HG02938 (cell line): Measurements from ENCODE around the gene PGBD4.
"Not testable (repeated sequence)": the region's sequence is repeated elsewhere in the genome, so short reads cannot be mapped to it uniquely, and the experiment has no call there.

Experiments used
- ATAC-seq: cut with Tn5 transposase; IDR thresholded peaks from one replicate; pipeline ENCODE4 v1.9.1; 2021; ENCODE audit warnings: mild to moderate bottlenecking, moderate library complexity; ENCODE audit not compliant: unreplicated experiment

Gene PGBD4

DNA sequence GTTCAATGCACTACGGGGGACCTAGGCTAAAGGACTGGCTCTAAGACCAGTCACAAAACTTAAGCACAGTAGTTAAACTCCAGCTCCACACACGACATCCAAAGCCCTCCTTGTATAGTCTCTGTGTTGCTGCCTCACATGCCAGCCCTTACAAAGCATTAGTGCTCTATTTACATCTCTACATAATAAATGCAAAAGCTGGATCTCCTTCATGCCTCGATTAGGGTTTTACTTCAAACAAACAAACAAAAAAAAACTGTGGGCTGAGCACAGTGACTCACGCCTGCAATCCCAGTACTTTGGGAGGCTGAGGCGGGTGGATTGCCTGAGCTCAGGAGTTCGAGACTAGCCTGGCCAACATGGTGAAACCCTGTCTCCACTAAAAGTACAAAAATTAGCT lies 9.6 kb downstream of the PGBD4 start:
- no peak for ATAC-seq

DNA sequence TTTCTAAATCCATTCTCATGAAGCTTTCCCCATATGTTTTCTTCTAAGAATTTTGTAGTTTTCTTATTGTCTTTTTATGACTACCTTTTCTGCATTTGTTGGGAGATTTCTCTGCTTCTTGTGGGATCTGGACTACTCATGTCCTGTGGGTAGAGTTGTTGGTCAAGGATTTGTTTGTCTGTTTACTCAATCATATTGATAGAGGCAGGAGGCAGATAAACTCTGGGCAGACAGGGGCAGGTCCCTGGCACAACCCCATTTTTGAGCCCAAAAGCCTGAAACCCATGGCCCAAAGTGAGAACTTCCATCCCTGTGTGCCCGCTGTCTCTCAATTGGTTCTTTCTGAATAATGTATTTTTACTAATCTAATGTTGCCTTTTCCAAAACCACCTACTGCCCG lies 12.3 kb downstream of the PGBD4 start:
- no peak for ATAC-seq

DNA sequence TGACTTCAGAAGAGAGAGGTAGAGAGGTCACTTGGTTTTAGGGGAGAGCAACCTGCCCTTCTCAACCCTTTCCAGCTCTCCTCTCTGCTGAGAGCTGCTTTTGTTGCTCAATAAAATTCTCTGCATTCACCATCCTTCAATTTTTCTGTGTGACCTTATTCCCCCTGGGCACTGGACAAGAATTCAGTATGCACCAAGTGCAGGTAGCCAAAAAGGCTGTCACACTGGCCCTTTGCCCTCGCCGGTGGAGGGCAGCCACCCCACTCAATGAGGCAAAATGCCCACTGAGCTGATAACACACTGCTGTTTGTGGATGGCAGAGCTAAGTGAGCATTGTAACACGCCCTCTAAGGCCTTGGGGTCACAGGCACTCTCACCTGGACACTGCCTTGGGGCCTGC lies 12.9 kb downstream of the PGBD4 start:
- ATAC-seq = no peak

DNA sequence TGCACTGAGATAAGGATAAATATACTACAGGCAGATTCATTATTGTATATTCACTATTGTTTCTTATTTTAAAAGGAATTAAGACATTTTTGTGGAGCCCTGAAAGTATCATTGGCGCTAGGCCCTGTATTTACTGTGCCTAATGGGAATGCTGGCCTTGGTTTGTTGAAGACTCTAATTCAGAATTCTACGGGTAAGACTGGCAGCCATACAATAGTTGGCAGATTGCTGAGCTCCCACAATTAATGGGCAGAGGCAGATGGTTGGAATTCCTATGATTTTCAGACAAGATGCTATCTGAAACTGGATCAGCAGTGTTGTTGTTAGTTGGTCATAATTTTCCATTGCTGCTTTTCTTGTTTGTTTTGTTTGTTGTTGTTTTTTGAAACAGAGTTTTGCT lies 14.7 kb downstream of the PGBD4 start:
- no peak for ATAC-seq

DNA sequence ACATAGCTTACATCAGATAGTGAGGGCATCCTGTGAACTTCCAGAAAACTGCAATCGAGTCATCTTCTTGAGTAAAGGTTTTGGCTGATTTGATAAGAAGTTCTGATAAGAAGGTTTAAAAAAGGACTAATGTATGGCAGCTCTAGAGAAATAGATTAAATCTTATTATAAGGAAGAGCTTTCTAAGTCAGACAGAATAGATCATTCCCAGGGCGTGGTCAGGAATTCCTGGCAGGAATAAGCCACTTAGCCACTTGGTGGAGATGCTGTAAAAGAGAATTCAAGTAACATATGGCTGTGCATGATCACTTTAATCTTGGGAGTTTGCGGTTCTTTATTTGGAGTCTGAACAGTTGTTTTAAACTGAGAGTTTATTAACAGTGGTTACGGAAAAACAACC lies 17.4 kb downstream of the PGBD4 start:
- no peak for ATAC-seq

DNA sequence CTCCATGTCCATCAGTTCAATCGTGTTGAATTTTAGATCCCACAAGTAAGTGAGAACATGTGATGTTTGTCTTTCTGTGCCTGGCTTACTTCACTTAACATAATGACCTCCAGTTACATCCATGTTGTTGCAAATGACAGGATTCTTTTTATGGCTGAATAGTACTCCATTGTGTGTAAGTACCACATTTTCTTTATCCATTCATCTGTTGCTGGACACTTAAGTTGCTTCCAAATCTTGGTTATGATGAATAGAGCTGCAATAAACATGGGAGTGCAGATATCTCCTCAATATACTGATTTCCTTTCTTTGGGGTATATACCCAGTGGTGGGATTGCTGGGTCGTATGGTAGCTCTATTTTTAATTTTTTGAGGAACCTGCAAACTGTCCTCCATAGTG lies 18.5 kb downstream of the PGBD4 start:
- not testable (repeated sequence) for ATAC-seq

DNA sequence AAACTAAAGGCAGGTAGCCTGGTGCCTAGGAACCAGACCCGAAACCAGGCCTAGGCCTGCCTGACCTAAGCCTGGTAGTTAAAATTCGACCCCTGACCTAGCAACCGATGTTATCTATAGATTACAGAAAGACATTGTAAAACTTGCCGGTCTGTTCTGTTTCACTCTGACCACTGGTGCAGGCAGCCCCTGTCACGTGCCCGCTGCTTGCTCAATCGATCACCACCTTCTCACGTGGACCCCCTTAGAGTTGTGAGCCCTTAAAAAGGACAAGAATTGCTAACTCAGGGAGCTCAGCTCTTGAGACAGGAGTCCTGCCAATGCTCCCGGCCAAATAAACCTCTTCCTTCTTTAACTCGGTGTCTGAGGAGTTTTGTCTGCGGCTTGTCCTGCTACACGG lies 19.9 kb downstream of the PGBD4 start:
- not testable (repeated sequence) for ATAC-seq

DNA sequence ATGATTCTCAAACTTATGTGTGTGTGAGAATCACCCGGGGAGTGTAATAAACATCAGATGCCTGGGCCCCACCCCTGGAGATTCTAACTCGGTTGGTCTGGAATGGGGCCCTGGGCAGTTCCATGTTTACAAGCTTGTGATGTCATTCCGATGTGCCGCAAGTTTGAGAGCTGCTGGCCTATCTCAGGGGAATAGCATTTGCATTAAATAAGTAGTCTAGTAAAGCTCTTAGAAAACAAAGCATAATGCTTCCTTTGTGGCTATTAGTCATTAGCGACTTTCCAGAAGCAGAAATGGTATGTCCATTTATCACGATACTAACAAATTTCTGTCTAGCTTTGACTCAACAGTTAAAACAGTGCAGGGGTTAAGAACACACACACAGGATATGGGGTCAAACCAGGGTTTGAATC lies 20.9 kb downstream of the PGBD4 start:
- peak; percentile 52 for ATAC-seq

DNA sequence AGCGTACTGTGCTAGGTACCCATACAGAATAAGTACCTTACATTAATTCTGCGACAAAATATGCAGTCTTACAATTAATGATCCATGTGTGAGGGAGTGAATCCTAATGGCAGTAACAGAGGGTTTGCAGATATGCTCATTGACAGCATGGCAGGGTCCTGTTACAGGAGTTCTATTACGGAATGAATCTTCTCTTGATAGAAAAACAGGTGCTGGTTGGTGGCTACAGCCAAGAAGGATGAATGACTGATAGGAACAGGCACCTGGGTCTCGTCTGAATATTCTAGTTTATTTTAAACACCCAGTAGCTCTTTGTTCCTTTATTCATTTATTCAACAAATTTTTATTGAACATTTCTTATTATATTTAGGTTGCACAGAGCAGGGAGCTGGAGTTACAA lies 22.8 kb downstream of the PGBD4 start:
- no peak for ATAC-seq

DNA sequence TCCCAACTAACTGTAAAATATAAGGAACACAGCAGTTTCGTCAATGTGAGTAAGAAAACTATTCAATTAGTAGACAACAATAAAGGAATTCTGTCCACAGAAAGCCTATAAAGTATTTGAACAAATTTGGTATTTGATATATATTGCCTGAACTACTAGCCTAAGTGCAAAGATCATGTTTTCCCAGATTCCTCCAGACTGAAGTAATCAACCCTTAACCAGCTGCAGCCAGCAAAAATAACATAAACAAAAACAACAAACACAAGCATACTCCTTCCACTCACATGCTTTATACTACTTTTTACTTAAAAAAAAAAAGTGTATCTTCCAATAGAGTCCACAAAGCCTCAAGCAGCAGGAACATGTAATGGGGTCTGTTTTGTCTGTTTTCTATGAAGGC lies 24.1 kb downstream of the PGBD4 start:
- no peak for ATAC-seq

DNA sequence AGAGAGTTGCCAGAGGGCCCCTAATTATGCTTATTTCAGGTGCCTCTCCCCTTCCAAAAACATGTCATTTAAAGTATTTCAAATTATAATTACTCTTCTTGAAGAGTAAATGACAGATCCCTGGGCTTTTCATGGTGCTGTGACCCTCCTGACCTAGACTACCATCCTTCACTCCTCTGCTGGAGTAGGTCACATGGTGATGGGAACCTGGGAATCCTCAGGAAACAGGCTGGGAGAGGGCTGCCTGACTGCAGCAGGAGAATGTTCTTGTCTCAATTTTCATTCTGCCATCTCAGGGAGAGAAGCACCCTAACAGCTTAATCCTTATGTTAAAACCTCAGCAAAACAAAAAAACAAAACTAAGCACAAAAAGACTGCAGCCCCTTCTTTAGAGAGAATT lies 24.6 kb downstream of the PGBD4 start:
- no peak for ATAC-seq

DNA sequence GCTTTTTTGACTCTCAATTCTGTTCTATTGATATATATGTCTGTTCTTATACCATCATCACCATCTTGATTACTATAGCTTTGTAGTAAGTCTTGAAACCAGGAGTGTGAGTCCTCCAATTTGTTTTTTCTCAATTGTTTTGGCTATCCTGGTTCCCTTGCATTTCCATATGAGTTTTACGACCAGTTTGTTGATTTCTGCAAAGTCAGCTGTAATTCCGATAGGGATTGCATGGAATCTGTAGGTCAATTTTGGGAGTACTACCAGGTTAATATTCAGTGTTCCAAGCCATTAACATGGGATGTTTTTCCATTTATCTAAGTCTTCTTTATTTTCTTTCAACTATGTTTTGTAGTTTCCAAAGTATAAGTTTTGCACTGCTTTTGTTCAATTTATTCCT lies 27.0 kb downstream of the PGBD4 start:
- ATAC-seq = no peak

DNA sequence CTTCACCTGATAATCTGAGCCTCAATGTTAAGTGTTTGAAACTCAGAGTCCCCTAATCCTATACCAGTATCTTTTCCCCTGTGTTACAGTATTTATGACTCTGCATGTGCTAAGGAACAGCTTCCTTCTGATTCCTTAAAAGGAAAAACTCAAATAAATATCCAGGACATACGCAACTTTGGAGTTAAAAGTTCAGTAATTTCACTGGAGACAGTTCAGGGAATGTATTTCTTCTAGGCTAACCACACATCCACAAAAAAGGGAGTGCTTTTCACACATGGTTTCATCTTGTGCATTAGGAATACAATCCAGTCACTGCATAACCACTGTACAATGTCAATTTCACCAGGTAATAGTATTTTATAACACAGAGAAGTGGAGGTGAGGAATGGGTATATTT lies 31.0 kb downstream of the PGBD4 start:
- no peak for ATAC-seq

DNA sequence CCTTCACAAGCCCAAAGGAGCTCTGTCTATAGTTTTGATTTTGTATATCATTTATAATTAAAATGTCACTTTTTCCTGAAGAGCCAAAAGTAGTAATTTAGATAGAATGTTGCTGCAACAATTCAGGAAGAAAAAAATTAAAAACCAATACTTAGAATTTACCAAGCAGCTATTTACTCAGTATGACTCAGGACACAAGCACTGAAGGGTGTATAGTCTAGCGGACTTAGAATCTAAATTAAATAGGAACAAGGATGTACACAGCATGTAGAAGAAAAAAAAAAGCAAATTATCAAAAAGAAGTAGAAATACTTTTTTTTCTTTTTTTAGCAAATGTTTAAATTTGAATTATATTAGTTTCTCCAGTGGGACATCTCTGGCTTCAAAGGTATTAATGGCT lies 31.6 kb downstream of the PGBD4 start:
- ATAC-seq = no peak

DNA sequence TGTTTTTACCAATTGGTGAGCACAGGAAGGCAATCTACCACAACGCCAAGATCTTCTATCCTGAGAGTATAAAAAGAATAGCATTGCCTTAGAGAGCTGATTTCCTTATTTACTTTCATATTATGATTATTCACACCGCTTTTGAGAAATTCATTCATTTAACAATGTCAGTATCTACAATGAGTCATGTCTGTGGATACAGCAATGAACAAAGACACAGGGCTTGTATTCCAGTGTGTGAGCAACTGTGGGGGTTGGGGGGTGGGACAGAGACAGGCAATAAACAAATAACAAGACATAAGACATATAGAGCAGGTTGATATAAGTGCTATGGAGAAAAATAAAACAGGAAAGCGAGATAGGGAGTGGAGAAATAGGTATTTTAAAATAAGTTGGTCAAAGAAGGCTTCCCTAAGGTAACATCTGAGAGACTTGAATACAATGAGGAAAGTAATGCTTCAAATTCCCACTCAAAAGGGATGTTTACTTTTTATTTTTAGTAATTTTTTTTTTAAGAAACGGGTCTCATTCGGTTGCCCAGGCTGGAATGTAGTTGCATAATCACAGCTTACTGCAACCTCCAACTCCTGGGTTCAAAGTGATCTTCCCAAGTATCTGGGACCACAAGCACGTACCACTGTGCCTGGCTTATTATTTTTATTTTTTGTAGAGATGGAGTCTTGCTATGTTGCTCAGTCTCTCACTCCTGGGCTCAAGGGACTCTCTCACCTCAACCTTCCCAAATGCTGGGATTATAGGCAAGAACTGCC lies 45.7 kb downstream of the PGBD4 start:
- ATAC-seq = no peak

DNA sequence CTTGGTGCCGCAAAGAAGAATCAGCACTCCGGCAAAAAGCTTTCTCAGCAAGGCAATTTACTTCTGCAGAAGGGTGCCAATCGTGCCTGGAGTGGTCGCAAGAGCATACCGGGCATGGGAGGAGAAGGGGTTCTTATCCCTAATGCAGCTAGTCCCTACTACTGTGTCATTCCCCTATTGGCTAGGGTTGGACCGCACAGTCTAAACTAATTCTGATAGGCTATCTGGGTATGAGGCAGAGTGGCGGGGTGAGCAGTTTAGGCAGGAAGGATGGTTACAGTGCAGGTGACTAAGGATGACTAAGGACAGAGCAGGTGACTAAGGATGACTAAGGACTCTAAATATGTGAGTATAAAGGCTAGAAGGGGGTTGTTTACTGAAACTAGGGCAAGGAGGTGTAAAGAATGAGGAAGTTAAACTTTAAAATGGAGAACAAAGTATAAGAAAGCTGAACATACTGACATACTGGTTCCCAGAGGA lies 52.9 kb downstream of the PGBD4 start:
- no peak for ATAC-seq

DNA sequence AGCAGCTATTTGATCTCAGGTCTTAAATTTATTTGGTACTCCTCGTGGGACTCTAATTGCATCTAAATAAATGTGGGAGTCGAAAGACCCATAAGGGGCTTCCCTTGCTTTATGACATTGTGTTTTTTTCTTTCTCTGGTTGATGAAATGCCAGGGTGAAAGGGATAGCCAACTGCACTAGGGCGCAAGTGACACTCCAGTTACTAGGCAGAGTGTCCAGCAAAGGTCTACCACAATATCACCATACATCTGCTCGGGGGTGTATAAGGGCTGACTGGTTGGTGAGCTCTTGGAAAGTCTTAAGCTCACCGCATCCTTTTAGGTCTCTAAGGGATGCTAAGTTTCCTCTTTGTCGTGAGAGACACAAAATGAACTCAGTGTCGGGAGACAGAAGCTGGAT lies 54.0 kb downstream of the PGBD4 start:
- no peak for ATAC-seq
